Astrocyte of the spinal cord (primary cell): ENCODE data around the gene PLAAT4.
"Not testable (repeated sequence)": the region's sequence is repeated elsewhere in the genome, so short reads cannot be mapped to it uniquely, and the experiment has no call there.

ENCODE experiments used
- DNase-seq: peaks from one replicate; pipeline ENCODE4 v3.0.0; 2011; ENCODE audit warnings: low read depth, low spot score
- H3K4me3 ChIP-seq: 2 replicates; pipeline ENCODE4 v1.5.1; 2011; ENCODE audit warnings: low read depth, mild to moderate bottlenecking, low read length, moderate library complexity
- CTCF ChIP-seq: IDR thresholded peaks from 2 replicates; pipeline ENCODE4 v1.5.1; 2012; ENCODE audit warnings: low read depth, mild to moderate bottlenecking, low read length, inconsistent platforms
- in situ Hi-C: cut with HindIII; loops from 2 replicates; pipeline ENCODE4 v1.10.0; 2017; ENCODE audit warnings: low sequenced_read_pairs

PLAAT4 gene

GRCh38 chr11:63530021-63530420 is 6.6 kb upstream of the PLAAT4 start:
- in situ Hi-C loops = no loop called here
- no peak overlapping the region for H3K4me3 ChIP-seq
- TF ChIP-seq CTCF = no peak
- DNase-seq = no peak

GRCh38 chr11:63531074-63531792 is 5.4 kb upstream of the PLAAT4 start:
- peak; percentile 92 for DNase-seq
- in situ Hi-C loops, H3K4me3 ChIP-seq: not testable (repeated sequence)

- in situ Hi-C loops = no loop called here
- DNase-seq = no peak
- TF ChIP-seq CTCF = no peak
- no peak overlapping the region for H3K4me3 ChIP-seq
These were observed 4.5 kb upstream of the PLAAT4 start for GRCh38 chr11:63532117-63532516.

- DNase-seq = no peak
- in situ Hi-C loops = no loop called here
- TF ChIP-seq CTCF = no peak
- no peak overlapping the region for H3K4me3 ChIP-seq
These were observed 3.7 kb upstream of the PLAAT4 start for GRCh38 chr11:63532799-63533475.

GRCh38 chr11:63534076-63534475 is 2.5 kb upstream of the PLAAT4 start:
- TF ChIP-seq CTCF = no peak
- in situ Hi-C loops = no loop called here
- DNase-seq = no peak

GRCh38 chr11:63534895-63535461 is 1.6 kb upstream of the PLAAT4 start:
- no peak overlapping the region for H3K4me3 ChIP-seq
- no peak for TF ChIP-seq CTCF
- DNase-seq = no peak
- in situ Hi-C loops = no loop called here

More at GRCh38 chr11:63534076-63534475, 2.5 kb upstream of the PLAAT4 start:
- H3K4me3 ChIP-seq = no peak overlapping the region

GRCh38 chr11:63535734-63536133 is 874 bp upstream of the PLAAT4 start:
- DNase-seq = no peak
- no peak for TF ChIP-seq CTCF
- H3K4me3 ChIP-seq = no peak overlapping the region
- in situ Hi-C loops = no loop called here
